22Rv1 (cell line): ENCODE measurements around the gene HIRA.

Source experiments
- H3K27ac ChIP-seq: fragments of 450-650 bp; 2 replicates; pipeline ENCODE4 v1.5.1; 2017
- CTCF ChIP-seq: fragments of 450-650 bp; IDR thresholded peaks from 2 replicates; pipeline ENCODE4 v1.5.1; 2017; ENCODE audit warnings: mild to moderate bottlenecking
- ZFX ChIP-seq: fragments of 450-650 bp; IDR thresholded peaks from 2 replicates; pipeline ENCODE4 v1.6.1; 2017; ENCODE audit warnings: antibody characterized with exemption, borderline replicate concordance

HIRA gene

GRCh38 chr22:19396561-19396933 is 35.0 kb downstream of the HIRA start:
- H3K27ac ChIP-seq, result no peak overlapping the region

GRCh38 chr22:19395276-19395675 is 36.3 kb downstream of the HIRA start:
- no peak overlapping the region for H3K27ac ChIP-seq
- TF ChIP-seq CTCF (no peak), ZFX (no peak)

More at GRCh38 chr22:19396561-19396933, 35.0 kb downstream of the HIRA start:
- no peak for TF ChIP-seq CTCF

GRCh38 chr22:19394274-19395050 is 37.1 kb downstream of the HIRA start:
- TF ChIP-seq CTCF, result no peak
- no peak for TF ChIP-seq ZFX
- no peak overlapping the region for H3K27ac ChIP-seq

GRCh38 chr22:19393704-19394103 is 37.8 kb downstream of the HIRA start:
- TF ChIP-seq ZFX (no peak), CTCF (no peak)
- no peak overlapping the region for H3K27ac ChIP-seq

GRCh38 chr22:19387575-19387974 is 44.0 kb downstream of the HIRA start:
- TF ChIP-seq CTCF, result no peak
- no peak for TF ChIP-seq ZFX
- no peak overlapping the region for H3K27ac ChIP-seq

GRCh38 chr22:19387038-19387437 is 44.5 kb downstream of the HIRA start:
- no peak overlapping the region for H3K27ac ChIP-seq
- no peak for TF ChIP-seq ZFX
- TF ChIP-seq CTCF, result no peak

- no peak for TF ChIP-seq ZFX
- no peak for TF ChIP-seq CTCF
- H3K27ac ChIP-seq, result no peak overlapping the region
Observed at GRCh38 chr22:19386248-19386647, 45.3 kb downstream of the HIRA start.
